Kidney (tissue), 14 donors: ENCODE data around the gene PYGB. TPM values are rescaled to one million over a fixed set of nuclear protein-coding genes. Genes with fewer than 3 reads are reported as not detected.

Experiments
- DNase-seq, 5 donors: peaks; one replicate each; pipeline ENCODE4 v3.0.0-alpha.2; 2013 to 2020
- FAIRE-seq: peaks from 2 replicates; lab custom pipeline; 2012; peaks lifted over from hg19 to GRCh38; lab: Jason Lieb, UNC
- H3K27ac ChIP-seq, 2 donors: one replicate each; pipeline ENCODE4 v1.7.0; 2013; ENCODE audit warnings: low read depth in 2 of 2, low read length in 2 of 2, inconsistent platforms in 1 of 2
- H3K27me3 ChIP-seq: one replicate; pipeline ENCODE4 v1.7.1; 2013; ENCODE audit warnings: low read length, inconsistent platforms; ENCODE audit not compliant: control insufficient read depth, insufficient read depth
- H3K36me3 ChIP-seq, 3 donors: one replicate each; pipeline versions ENCODE4 v1.7.0 to v1.7.1; 2013; ENCODE audit warnings: low read length in 3 of 3, control low read depth in 1 of 3, inconsistent platforms in 1 of 3; ENCODE audit not compliant: insufficient read depth in 3 of 3, control insufficient read depth in 2 of 3
- H3K4me1 ChIP-seq, 3 donors: one replicate each; pipeline versions ENCODE4 v1.7.0 to v1.7.1; 2013; ENCODE audit warnings: low read length in 3 of 3, inconsistent platforms in 1 of 3, low read depth in 1 of 3; ENCODE audit not compliant: control insufficient read depth in 2 of 3, insufficient read depth in 2 of 3
- H3K4me3 ChIP-seq, 3 donors: one replicate each; pipeline versions ENCODE4 v1.7.0 to v1.8.1; 2013; ENCODE audit warnings: low read length in 3 of 3, control low read depth in 1 of 3, inconsistent platforms in 1 of 3
- H3K9ac ChIP-seq, 3 donors: one replicate each; pipeline versions ENCODE4 v1.7.0 to v1.7.1; 2013; ENCODE audit warnings: low read length in 3 of 3, control low read depth in 1 of 3, inconsistent platforms in 1 of 3
- H3K9me3 ChIP-seq, 3 donors: one replicate each; pipeline versions ENCODE4 v1.7.0 to v1.7.1; 2013; ENCODE audit warnings: low read length in 3 of 3, control low read depth in 1 of 3, inconsistent platforms in 1 of 3; ENCODE audit not compliant: control insufficient read depth in 2 of 3, insufficient read depth in 1 of 3
- intact Hi-C: fragments of 100-400 bp; cut with DNase I; formaldehyde crosslinking; loops from one replicate; pipeline ENCODE4 v1.11.1; 2022
- polyA plus RNA-seq: library from polyadenylated mRNA; stranded (reverse); fragments of 350-450 nt; fragmentation: Illumina TruSeq; extraction: RNeasy Lipid Tissue Mini Kit (QIAGEN cat#74804); gene quantifications from one replicate; pipeline ENCODE4 v1.2.3, GENCODE V29; 2014; ENCODE audit warnings: low read depth, low replicate concordance; ENCODE audit not compliant: insufficient read depth
- total RNA-seq: library from RNA; stranded (reverse); fragmentation: NEBNext Ultra II Directional; extraction: Animal tissue kit (Norgen Biotek cat#: 25700); gene quantifications from one replicate; pipeline ENCODE4 v1.2.1, GENCODE V29; 2021
- TF ChIP-seq, protein P1 (sequence below): IDR thresholded peaks from 3 replicates; pipeline ENCODE4 v1.5.1; 2012; ENCODE audit warnings: mild to moderate bottlenecking, moderate library complexity, borderline replicate concordance; ENCODE audit not compliant: insufficient read depth; ENCODE audit errors: extremely low read depth
- donor health status: control.
- donor health status: control.
- donor health status: control.
- donor health status: control.
- donor health status: control.
- donor health status: DM: yes; HTN: yes; CAD: no.
- donor health status: Normal renal cell carcinoma (clear cell type).

Gene PYGB
- total and polyA plus RNA-seq, 2 donors from 2014 or later: 50.9 to 176 TPM

GRCh38 chr20:25223179-25223661 lies 24.7 kb upstream of the PYGB start:
- Histone ChIP-seq H3K9ac (no peak overlapping the region), H3K36me3 (peaks cover 0 to 2% (median 0%) of the 10 kb centered on the region in 3 donors), H3K4me3 (no peak overlapping the region), H3K9me3 (no peaks in the 10 kb centered on the region), H3K27me3 (no peaks in the 10 kb centered on the region), H3K4me1 (peaks cover 0 to 17% (median 8%) of the 10 kb centered on the region in 3 donors), H3K27ac (peak overlapping the region in 1 of 2 donors; percentile 40)
- FAIRE-seq: no peak
- TF ChIP-seq, protein P1, sequence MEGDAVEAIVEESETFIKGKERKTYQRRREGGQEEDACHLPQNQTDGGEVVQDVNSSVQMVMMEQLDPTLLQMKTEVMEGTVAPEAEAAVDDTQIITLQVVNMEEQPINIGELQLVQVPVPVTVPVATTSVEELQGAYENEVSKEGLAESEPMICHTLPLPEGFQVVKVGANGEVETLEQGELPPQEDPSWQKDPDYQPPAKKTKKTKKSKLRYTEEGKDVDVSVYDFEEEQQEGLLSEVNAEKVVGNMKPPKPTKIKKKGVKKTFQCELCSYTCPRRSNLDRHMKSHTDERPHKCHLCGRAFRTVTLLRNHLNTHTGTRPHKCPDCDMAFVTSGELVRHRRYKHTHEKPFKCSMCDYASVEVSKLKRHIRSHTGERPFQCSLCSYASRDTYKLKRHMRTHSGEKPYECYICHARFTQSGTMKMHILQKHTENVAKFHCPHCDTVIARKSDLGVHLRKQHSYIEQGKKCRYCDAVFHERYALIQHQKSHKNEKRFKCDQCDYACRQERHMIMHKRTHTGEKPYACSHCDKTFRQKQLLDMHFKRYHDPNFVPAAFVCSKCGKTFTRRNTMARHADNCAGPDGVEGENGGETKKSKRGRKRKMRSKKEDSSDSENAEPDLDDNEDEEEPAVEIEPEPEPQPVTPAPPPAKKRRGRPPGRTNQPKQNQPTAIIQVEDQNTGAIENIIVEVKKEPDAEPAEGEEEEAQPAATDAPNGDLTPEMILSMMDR: peak; percentile 1
- peak in 3 of 5 donors; percentile 12 to 92 (median 26) for DNase-seq
- intact Hi-C loops: no loop called here

- DNase-seq: peak in 2 of 5 donors; percentile 32 to 72
- TF ChIP-seq, protein P1: no peak
- intact Hi-C loops: no loop called here
- H3K27ac ChIP-seq: peak overlapping the region in 1 of 2 donors; percentile 29
- FAIRE-seq: no peak
- H3K36me3 ChIP-seq: no peaks in the 10 kb centered on the region
- no peak overlapping the region for H3K9ac ChIP-seq
- H3K4me3 ChIP-seq: no peak overlapping the region
- peaks cover 0 to 17% (median 8%) of the 10 kb centered on the region in 3 donors for H3K4me1 ChIP-seq
- no peaks in the 10 kb centered on the region for H3K9me3 ChIP-seq
- no peaks in the 10 kb centered on the region for H3K27me3 ChIP-seq
Observed at GRCh38 chr20:25223765-25224720, 23.8 kb upstream of the PYGB start.

GRCh38 chr20:25224941-25225340 lies 22.9 kb upstream of the PYGB start:
- TF ChIP-seq, protein P1: no peak
- no peaks in the 10 kb centered on the region for H3K9me3 ChIP-seq
- no peak for FAIRE-seq
- H3K27me3 ChIP-seq: no peaks in the 10 kb centered on the region
- intact Hi-C loops: no loop called here
- H3K36me3 ChIP-seq: no peaks in the 10 kb centered on the region
- no peak overlapping the region for H3K4me3 ChIP-seq
- H3K9ac ChIP-seq: no peak overlapping the region
- peaks cover 0 to 17% (median 8%) of the 10 kb centered on the region in 3 donors for H3K4me1 ChIP-seq
- DNase-seq: peak in 1 of 5 donors; percentile 63
- H3K27ac ChIP-seq: no peak overlapping the region
